ENCODE results near the gene MINDY4.

Gene MINDY4

DNA sequence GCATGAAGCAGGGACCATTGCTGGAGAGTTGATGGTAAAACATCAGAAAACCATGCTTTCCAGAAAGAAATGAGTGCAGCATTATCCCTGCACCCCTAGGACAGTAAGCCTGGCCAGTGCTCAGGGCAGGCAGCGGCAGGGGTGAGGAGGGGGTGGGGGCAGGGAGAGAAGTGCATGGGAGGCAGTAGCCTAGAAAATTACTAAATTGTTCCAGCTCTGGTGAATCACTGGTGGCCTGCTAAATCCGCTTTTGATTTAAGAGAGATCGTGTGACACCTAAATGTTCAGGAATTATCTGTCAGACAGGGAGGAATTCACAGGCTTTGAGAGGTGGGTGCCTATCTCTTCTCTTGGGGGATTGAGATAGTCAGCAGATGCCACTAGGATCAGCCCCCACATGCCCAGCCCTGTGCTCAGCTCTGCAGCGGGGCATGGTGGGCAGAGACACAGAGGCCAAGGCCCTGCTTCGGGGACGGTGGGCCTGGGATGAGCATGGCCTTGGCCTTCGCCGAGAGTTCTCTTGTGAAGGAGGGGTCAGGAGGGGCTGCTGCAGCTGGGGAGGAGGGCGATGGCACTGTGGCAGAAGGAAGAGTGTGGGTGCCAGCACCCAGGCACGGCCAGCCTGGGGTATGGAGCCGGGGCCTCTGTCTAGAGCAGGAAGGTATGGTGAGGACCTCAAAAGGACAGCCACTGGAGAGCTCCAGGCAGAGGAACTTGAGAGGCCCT lies 135.5 kb downstream of the MINDY4 start:
- DNase-seq, result no peak

- no peak for DNase-seq
These were observed 136.5 kb downstream of the MINDY4 start for GRCh38 chr7:30907527-30908267.

DNA sequence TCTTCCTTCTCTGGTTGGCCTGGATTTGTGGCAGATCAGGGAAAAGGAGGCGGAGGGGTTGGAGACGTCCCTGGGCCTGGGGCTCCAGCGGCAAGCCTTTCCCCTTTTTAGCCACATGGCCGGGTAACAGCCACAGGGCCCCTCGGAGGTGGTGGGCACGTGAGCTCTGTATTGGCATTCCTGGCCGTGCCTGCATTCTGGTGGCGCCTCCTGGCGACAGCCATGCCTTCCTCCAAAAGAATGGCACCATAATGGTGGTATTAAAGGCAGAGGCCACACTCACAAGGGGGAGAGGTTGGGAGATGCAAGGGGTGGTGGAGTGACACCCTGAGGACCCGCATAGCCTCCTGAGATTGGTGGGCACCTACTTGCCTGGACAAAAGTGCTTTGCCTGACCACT lies 137.5 kb downstream of the MINDY4 start:
- no peak for DNase-seq

- no peak for DNase-seq
These were observed 138.2 kb downstream of the MINDY4 start for GRCh38 chr7:30909431-30909830.

DNA sequence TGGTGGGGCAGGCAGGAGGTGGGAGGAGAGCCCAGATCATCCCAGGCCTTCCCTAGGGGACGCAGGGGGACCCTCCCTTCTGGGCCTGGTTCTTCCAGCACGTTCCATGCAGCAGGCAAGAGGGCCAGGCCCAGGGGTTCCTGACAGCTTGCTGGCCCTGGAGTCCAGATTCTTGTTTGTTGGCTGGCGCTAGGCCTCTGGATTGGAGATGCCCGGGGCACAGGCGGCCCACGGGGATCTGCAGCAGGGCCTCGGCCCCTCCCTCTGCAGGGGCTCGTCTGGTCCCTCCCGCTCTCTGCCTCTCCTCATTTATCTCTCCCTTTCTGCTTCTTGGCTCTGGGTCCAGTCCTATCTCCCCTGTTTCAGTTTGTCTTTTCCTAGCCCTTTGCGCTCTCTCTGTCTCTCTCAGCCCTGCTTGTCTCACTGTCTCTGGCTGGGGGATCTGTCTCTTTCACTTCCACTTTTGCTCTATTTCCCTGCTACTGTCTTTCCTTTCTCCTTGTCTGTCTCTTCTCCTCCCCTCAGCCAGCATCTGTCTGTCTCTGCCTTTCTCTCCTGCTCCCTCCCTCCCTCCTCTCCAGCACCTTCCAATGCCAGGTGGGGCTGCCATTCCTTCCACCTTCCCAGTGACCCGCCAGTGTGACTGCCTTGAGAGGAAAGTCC lies 139.3 kb downstream of the MINDY4 start:
- DNase-seq, result no peak

DNA sequence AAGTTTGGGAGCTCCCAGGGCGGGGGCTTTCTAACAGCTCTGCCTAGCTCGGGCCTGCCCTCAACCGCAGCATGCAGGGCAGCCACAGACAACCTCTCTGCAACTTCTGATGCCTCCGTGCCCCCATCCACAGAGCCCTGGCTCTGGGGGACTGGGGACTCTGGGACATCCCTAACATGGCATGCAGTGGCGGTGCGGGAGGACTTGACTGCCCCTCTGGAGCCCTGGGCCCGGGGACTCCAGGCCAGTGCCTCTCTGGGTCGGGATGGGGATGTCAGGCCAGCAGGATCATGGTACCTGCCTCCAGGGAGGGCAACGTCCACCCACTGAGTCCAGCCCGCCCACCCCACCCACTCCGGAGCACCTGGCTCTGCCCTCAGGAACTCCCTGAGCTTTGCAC lies 139.9 kb downstream of the MINDY4 start:
- no peak for DNase-seq

GRCh38 chr7:30911561-30911969 lies 140.3 kb downstream of the MINDY4 start, which contains the start of gene AQP1:
Gene AQP1, plus strand, starts transcription at chr7:30911853. Its CDS starts 57 bp downstream, at chr7:30911910.
- DNase-seq, result no peak

DNA sequence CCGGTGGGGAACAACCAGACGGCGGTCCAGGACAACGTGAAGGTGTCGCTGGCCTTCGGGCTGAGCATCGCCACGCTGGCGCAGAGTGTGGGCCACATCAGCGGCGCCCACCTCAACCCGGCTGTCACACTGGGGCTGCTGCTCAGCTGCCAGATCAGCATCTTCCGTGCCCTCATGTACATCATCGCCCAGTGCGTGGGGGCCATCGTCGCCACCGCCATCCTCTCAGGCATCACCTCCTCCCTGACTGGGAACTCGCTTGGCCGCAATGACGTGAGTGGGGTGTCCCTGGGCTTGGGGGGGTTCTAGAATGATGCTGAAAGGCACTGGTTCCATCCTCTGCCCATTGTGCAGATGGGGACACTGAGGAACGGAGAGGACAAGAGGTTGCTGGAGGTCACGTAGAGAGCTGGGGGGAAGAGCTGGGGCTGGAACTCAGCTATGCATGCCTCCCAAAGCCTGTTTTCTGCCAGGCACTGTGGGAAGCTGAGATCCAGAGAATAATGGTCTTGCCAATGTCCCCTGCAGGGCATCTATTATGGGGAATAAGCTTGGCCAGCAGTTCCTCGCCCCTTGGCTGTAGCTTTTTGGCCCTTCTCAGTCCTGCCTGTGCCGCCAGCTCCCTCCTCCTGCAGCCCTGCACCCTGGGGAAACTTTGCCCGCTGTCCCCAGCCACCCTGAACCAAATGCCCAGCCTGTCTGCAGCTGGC lies 141.0 kb downstream of the MINDY4 start:
- no peak for DNase-seq

- no peak for DNase-seq
These were observed 141.4 kb downstream of the MINDY4 start for GRCh38 chr7:30912731-30912985.

DNA sequence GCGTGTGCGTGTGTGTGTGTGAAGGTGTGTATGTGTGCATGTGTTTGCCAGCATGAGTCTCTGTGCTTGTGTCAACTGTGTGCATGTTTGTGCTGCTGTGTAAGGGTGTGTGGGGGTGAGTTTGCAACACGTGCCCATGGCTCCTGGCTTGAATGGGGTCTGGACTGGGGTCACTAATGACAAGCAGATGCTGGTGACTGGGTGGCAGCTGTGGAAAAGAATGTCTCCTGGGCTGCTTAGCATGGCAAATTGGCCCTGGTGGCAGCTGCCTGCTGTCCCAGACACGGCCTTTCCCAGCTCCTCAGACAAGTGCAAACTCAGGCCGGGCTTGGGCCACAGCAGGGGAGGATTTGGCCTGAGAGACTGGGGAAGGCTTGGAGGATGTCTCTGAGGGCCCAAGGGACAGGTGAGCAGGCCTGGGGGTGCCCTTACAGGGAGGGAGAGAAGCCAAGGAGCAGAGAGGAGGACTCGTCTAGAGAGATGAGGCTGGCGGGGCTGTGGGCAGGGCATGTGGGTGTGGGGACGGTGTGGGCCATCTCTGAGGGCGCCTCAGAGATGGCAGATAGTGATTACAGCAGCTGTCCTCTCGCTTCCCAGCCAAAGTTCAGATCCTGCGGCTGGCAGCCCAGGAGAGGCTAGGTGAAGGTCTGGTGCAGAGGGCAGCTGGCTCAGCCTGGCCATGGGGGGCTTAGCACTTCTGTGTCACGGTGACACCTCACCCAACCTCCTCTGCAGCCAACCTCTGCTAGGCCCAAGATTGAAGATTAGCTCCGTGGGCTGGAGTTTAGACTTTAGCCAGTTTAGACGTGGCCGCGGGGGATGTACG lies 142.0 kb downstream of the MINDY4 start:
- DNase-seq, result no peak

- no peak for DNase-seq
These were observed 142.8 kb downstream of the MINDY4 start for GRCh38 chr7:30913821-30914515.

DNA sequence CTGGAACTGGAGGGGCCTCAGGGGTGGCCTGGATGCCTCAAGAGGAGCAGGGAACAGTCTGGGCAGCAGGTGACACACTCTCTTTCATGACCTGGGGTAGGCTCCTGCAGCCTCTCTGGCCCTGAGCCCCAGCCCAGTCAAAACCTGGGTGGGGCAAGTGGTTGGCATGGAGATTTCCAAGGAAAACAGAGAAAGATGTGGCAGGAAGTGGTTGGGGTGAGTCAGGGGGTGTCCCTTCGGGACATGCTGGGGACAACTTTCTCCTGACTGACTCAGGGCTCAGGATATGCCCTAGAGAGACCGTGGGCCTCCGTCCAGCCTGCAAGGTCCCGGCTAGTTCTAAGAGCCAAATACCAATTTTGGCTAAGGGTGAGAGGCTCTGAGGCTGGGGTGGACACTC lies 143.4 kb downstream of the MINDY4 start:
- DNase-seq, result no peak

- DNase-seq, result no peak
These were observed 143.9 kb downstream of the MINDY4 start for GRCh38 chr7:30915005-30915601.

DNA sequence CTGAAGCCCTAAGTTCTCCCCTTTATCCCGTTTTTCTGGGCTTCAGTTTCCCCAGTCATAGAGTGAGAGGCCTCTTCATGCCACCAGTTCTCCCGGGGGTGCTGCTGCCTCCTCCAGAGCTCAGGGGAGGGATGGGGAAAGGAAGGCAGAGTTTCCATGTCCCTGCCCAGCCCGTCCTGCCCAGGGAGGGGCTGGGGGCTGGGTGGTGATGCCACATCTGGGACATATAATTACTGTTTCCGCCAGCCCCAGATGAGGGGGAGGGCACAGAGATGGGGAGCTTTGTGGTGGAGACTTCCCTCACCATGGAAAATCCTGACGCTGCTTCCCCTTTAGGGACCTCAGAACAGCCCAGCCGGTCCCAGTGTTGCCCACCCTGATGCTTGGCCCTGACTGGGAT lies 144.5 kb downstream of the MINDY4 start:
- no peak for DNase-seq

GRCh38 chr7:30916255-30916654 lies 145.0 kb downstream of the MINDY4 start:
- DNase-seq, result no peak

DNA sequence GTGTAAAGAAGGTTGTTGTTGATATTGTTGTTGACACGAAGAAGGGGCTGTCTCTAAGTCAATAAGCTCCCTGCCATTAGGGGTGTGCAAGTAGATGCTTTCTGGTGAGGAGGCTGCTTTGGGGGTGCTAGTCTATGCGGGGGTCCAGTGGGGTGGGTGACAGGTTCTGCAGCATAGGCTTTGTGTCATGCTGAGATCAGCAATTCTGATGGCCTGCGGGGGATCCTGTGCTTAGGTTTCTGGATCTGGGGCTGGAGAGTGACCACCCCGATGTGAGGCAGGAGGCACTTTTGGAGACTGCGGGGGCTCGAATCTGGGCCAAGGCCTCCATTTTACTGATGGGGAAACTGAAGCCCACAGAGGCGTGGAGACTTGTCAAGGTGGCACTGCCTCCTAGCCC lies 145.6 kb downstream of the MINDY4 start:
- DNase-seq, result no peak

GRCh38 chr7:30917216-30917893 lies 146.1 kb downstream of the MINDY4 start:
- no peak for DNase-seq

GRCh38 chr7:30918676-30919075 lies 147.5 kb downstream of the MINDY4 start:
- no peak for DNase-seq

- no peak for DNase-seq
These were observed 148.9 kb downstream of the MINDY4 start for GRCh38 chr7:30920021-30920583.
